NT2/D1 (cell line): ENCODE results near the gene AKR1D1.

Source experiments
- SUZ12 ChIP-seq: IDR thresholded peaks from 2 replicates; pipeline ENCODE4 v1.6.1; 2011; ENCODE audit not compliant: insufficient read length, insufficient read depth; ENCODE audit errors: extremely low read depth
- YY1 ChIP-seq: IDR thresholded peaks from 2 replicates; pipeline ENCODE4 v1.6.1; 2011; ENCODE audit not compliant: insufficient read length, insufficient read depth
- ZNF274 ChIP-seq: IDR thresholded peaks from 2 replicates; pipeline ENCODE4 v1.6.1; 2011; ENCODE audit warnings: mild to moderate bottlenecking, low read depth, low read length

- TF ChIP-seq ZNF274 (no peak), YY1 (no peak), SUZ12 (no peak)
Measured at GRCh38 chr7:138076196-138076595, at the start of gene AKR1D1.
